OCI-M2 (cell line): ENCODE data around the gene ROBO1.

ENCODE experiments used
- DNase-seq: peaks from one replicate; lab custom pipeline; 2025; ENCODE audit not compliant: unreplicated experiment; lab: John Stamatoyannopoulos, UW

The ROBO1 gene

DNA sequence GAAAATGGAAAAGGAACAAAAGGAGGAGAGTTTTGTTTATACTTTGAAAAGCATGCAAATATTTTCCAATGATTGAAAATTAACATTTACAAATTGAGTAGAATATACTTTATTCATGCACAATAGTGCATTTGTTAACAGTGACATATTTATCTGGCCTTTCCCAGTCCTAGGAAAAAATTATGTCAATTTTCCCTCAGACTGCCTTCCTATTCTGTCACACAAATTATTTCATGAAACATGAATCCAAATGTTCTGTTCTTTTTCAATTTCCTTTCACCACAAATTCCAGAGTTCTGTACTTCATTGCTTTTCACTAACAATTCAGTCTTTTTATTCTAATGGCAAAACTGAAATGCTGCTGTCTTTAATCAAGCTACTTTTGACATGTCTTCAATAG, 945.1 kb downstream of the ROBO1 start:
- DNase-seq = no peak

DNA sequence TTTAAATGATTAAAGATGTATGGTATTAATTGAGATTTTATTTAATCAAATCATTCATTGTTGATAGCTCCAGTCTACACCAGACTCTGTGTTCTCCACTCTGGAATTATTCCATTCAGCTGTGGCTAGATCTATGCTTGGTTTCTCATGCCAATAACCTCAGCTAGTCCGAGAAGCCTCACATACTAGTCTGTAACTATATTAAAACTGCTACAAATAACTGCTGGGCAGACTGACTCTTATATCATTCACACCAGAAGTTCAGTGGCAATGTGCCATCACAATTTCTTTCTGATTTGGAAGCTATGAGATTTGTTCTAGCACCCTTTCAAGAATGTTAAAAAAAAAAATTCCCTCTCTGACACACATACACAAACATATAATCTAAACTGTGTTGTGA, 947.3 kb downstream of the ROBO1 start:
- no peak for DNase-seq

DNA sequence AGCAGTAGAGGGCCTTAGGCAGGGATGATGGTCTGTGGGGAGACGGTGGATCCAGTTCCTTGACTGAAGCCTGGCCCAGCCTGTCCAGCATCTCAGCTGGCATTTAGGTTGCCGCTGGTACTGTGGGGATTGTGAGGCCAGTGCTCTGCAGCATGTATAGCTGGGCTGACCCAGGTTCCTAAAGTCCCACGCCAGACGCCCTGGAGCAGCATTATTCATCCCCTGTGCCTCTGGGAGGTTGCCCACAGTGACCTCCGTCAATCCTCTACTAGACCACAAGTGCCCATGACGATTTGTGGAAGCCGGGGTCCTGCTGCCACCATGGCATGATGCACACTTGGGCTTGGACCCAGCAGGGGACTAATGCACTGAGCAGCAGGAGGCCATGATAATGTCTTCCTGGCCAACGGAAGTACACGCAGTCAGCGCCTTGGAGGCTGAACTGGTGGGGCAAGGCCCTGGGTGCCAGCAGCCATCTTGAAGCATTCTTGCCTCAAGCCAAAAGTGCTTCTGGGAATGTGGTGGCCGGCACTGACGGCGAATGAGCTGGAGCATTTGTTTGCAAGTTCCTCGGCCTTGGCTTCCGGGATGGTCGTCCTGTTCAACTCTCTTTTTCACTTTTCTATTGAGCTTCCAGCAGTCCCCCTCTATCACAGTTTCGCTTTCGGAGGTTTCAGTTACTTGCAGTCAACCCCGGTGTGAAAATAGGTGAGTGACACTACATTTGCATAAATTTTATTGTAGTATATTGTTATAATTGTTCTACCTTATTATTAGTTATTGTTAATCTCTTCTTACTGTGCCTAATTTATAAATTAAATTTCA, 949.4 kb downstream of the ROBO1 start:
- DNase-seq = no peak

DNA sequence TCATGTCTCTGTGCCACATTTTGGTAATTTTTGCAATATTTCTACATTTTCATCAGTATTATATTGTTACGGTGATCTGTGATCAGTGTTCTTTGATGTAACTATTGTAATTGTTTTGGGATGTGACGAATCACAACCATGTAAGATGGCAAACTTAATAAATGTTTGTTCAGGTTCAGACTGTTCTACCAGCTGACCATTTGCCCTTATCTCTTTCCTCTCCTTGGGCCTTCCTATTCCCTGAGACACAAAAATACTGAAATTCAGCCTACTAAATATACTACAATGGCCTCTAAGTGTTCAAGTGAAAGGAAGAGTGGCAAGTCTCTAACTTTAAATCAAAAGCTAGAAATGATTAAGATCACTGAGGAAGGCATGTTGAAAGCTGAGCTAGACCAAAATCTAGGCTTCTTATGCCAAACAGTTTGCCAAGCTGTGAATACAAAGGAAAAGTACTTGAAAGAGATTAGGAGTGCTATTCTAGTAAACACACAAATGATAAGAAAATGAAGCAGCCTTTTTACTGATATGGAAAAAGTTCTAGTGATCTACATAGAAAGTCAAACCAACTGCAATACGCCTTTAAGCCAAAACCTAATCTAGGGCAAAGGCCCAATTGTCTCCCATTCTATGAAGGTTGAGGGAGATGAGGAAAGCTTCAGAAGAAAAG, 952.8 kb downstream of the ROBO1 start:
- no peak for DNase-seq

DNA sequence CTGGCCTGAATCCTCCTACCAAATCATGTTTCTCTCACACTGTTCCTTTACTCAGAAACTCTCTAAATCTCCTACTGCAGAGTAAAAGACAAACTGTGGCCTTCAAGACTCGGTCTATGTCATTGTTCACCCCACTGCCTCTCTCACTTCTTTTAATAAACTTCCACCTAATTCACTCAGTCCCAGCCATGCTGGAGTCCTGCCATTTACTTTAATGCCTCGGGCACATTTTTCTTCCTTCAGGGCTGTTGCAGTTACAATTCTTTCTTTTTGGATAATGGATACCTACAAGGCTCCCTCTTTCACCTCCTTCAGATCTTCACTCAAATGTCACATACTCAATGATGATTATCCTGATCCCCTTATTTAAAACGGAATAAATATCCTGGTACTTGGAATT, 955.6 kb downstream of the ROBO1 start:
- DNase-seq = no peak

DNA sequence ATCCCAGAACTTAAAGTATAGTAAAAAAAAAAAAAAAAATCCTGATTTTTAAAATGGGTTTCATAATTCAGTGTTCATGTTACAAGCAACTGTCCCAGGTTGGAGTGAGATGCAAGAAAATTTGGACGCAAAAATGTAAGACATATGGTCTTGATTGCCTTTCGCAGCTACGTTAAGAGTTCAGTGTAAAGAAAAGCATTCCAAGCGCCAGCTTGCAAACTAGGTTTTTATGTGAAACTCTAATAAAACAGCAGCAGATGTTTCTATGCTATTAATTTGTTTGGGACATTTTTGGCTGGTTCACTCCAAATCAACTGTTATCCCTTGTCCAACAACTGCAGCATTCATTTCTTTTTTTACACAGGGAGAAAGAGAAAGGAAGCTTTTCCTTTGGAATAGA, 957.8 kb downstream of the ROBO1 start:
- no peak for DNase-seq

DNA sequence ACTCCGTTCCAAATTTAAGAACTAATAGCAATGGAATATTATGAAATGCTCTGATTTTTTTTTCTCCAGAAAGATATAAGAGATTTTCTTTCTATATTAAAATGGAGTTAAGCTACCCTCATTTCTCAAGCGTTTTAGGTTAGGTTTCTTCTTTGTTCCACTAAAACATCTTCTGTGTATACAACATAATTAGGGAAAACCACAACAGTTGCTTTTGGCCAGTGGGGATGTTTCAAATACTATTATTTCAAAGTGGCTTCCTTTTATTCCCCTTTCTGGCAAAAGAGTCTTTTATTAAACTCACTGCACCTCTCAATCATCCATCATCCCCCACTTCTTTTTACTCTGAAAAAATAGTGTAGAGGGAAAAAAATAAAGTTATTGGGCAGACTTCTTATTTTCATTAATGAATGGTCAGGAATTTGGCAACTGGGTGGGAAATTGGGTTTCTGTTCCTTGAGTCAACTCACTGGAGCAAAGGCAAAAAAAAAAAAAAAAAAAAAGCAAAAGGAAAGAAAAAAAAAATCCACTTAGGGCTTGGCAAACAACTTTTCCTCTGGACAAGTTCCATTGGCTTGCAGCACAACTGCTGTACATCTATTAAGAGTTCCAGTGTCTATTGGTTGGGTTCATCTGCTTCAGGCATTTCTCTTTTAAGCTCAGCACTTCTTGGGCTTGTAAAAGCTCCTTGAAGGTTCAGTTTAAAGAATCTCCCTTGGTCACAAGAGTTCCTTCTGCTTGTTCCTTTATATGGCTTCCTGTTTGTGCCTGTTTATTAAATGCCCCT, 963.4 kb downstream of the ROBO1 start:
- DNase-seq = no peak

DNA sequence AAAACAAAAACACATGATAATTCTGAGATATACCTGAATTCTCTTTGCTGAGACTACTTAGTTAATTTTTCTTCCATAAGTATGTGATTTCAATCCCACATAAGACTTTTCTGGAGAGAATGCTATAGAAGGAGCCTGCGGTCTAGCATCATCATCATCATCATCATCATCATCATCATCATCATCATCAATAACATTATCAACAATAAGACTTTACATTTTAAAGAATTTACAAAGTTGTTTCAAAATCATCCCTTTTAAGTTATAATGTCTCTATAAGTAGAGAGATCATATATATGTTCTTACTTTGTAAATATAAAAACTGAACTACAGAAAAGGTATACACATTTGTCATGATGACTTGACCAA, 965.3 kb downstream of the ROBO1 start:
- no peak for DNase-seq

DNA sequence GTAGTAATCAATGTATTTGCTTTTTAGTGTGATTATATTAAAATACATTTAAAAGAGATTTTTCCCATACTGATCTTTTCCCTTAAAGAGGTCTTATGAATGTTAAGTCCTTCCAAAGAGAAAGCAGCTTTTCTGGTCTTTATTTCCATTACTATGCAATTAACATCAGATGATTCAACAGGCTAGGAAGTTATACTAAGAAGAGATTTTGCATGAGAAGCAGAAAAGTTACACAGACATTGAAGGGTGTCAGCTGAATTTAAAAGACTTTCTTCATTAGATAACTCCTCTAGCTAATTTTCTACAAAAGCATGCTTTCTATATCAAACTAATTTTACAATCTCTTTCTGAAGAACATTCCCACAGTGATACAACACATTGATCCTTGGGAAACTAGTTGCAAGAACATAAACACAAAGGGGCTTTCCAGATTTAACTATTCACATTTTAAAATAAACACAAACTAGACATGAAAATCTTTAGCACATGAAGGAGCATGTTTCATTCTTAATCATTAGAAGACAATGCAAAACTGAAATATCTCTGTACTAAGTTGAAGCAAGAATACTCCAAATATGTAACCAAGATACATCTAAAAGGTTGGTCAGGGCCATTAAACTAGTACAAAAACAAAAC, 965.8 kb downstream of the ROBO1 start:
- DNase-seq = no peak

DNA sequence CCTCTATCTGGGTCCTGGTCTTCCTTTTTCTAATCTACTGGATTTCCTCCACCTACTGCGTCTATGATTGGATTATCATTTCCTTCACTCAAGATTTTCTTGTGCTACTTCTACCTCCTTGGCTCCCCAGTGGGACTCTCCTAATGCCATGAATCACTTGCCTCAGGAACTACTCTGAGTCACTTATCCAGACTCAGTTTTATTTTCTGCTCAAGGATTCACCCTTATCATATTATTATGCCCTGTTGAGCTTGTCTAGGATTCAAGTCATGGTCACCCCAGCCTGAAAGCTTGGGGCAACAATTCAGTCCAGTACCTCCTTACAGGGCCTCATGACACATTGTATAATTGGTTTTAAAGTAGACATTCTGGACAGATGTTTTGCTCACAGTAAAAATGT, 968.1 kb downstream of the ROBO1 start:
- DNase-seq = no peak

DNA sequence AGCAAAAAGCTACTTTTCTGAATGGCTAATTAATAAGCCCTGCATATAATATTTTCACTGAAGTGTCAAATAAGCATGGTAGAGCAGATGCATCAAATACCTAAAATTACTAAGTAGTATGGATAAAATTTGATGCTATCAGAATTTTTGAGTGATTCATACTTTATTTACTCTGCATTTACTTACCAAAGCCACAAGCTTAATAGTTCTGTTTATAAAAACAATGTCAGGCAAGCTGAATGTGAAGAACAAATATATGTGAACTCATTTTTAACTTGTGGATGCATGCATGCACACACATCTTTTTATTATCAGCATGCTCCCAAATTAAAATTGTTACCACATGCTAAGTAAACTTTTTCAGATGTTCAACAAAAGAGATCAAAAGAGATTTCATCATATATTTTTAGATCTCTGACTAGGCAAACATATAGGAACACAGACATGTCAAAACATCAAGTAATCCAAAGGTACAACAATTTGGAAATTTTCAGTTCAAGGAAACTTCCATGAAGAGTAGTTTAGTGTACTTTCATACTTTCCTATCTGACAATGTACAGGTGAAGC, 969.4 kb downstream of the ROBO1 start:
- no peak for DNase-seq

DNA sequence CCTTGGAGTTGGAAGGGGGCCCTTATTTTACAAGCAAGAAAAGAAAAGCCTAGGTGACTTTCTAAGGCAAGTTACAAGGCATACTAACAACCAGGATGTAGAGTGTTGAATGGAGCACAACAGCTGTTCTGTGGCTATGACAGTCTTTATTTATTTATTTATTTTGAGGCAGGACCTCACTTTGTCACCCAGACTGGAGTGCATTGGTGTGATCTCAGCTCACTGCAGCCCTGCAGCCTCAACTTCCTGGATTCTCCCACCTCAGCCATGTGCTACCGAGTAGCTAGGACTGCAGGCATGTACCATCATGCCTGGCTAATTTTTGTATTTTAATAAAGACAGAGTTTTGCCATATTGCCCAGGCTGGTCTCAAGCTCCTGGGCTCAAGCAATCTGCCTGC, 973.4 kb downstream of the ROBO1 start:
- no peak for DNase-seq

DNA sequence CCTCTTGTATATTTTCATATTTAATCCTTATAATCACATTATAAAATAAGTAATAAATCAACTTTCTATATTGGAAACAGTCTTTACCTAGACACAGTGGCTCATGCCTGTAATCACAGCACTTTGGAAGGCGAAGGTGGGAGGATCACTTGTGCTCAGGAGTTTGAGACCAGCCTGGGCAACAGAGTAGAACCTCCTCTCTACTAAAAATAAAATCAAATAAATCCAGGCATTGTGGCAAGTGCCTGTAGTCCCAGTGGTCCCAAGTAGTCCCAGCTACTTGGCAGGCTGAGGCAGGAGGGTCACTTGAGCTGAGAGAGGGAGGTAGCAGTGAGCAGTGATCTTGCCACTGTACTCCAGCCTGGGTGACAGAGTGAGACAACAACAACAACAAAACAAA, 975.1 kb downstream of the ROBO1 start:
- no peak for DNase-seq

DNA sequence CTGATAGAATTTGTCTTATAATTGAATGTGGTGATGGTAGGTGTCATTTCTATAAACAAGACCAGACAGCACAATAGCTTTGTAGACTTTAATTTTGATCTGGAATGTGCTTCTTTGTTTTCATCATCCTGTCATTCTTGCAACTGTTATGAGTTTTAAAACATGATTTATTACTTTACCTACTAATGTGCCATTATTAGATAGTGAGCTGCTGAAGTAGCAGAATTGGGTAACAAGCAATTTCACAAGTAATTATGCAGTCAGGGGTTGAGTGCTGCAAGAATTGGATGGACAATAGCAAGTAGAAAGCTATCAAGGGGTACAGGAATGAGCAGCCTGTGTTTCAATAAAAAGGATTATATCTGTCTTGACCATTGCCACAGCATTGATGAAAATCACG, 975.6 kb downstream of the ROBO1 start:
- DNase-seq = no peak

DNA sequence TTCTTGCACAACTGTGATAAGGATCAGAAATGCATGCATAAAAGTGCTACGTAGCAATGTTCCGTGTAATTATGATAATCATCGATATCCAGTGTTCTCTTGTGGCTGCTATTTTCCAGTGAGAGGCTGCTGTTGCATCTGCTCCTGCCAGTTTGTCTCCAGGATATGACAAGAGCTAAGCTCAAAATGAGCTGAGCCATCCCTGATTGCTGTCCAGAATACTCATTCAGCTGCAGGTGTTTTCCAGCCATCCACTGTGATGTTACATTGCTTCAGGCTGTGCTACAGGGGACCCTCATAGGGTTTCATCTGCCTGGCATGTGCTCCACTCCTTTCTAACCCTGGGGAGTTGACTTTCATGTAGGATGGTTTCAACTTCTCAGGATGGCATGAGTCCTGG, 976.0 kb downstream of the ROBO1 start:
- DNase-seq = no peak

DNA sequence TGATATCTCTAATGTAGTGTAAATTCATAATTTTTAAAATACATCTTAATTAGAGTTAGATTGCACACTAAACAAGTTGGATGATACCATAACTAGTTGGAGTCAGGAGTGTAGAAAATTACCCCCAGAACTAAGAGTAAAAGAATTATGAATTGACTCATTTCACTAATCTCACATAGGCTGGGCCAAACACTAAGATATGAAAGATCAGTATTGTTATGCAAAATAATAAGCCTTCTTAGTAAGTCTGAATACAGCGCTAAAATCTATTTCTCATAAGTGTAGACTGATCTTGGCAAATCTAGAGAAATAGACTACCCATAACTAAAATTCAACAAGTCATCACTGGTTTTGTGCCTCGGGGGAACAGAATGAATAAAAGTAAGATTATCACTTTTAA, 979.0 kb downstream of the ROBO1 start:
- no peak for DNase-seq

DNA sequence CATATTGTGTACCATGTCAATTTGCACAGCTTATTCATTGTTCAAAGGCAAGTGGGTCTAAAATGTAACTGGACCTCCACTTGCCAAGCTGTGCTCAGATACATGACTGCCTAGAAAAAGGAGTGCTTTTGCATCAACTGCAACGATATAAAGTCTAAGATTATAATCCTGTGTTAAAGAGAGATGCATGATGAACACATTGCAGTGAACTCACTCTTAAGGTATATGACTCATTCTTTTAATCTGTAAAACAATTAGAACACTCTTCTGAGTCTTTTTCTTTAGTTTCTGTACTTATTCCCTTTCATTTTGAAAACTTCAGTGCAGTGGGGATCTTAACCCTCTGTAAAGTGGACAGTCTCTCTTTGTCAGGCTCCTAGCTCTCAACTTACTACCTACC, 982.8 kb downstream of the ROBO1 start:
- no peak for DNase-seq

DNA sequence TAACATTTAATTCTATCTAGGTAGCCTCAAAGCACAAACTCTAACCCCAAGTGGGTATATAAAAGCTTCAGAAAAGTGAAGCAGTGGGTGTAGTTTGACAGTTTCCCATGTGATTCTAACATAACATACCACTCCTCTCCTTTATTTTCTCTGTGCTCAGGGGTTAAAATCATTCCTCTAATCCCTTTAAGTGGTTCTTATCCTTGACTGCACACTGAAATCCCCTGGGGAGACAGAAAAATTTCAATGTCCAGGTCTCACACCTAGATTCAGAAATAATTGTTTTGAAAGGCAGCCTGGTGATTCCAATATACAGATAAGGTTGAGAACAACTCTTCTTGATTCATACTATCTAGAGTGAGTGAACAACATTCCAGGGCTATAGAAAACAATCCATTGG, 986.4 kb downstream of the ROBO1 start:
- no peak for DNase-seq

DNA sequence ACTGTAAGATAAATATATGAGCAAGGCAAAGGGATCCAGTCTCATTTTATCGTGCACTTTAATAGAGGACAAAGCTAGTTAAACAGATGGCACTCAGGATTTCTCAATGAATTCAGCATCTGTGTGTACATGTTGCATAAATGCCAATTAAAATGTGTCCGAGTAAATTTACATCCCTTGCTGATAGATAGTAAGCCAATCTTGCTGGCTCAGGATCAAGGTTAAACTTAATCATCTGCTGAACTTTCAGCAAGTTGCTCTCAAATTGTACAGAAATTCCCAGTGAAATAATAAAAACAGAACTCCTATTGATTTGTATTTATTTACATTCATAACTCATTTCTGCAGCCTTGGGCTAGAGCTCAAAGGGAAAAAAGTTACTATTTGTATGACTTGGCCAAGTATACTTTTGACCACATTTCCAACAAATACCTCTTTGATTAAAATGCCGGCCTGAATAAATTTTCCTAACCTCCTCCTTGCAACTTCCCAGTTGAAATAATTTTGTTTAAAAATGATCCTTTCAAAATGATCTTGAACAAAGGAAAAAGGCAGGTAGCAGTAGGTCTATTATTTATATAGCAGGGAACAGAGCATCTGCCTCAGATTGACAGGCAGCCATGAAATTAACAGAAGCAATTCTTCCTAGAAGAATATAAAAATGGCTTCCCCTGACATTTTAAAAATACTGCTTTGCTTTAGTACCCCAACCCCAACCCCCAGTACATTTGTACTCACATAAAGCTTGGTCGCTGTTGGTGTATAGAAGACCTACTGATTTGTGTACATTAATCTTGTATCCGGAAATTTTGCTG, 1001.9 kb downstream of the ROBO1 start:
- no peak for DNase-seq

DNA sequence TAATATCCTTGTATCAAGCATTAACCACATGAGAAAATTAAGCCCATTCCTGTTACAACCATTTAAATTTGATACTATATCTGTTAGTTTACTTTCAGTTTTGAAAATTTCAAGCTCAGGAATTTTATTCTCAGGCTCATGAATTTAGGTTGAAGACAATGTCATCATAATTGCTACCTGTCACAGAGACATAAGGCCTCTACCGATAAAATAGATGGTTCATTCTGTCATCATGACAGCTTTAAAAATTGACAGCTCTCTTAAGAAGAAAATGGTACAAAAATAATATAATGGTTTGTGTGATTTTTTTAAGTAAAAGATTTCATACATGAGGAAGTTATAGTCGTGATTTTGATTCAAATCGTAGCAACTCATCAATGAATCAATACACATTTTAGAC, 1003.2 kb downstream of the ROBO1 start:
- DNase-seq = no peak
